GM18519 (cell line): ENCODE results near the gene SCART1.
"Not testable (repeated sequence)": the region's sequence is repeated elsewhere in the genome, so short reads cannot be mapped to it uniquely, and the experiment has no call there.

Source experiments
- ATAC-seq: cut with Tn5 transposase; IDR thresholded peaks from one replicate; pipeline ENCODE4 v1.9.1; 2021; ENCODE audit warnings: mild to moderate bottlenecking, moderate library complexity; ENCODE audit not compliant: unreplicated experiment, low FRiP score

The SCART1 gene

DNA sequence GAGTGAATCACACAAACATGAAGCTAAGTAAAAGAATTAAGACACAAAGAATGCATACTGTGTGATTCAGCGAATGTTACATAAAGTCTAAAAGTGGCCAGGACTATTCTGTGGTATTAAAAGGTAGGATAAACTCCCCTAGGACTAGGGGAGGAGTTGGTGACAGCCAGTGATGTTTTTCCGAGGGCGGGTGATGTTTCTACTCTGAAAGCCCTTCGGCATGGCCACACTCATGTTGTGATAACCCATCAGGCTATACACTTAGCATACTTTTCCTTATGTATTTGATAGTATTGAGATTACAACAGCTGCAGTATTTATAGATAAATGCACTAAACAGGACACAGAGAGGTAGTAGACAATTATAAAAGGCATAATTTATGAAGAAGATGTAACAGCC lies 57.7 kb downstream of the SCART1 start:
- no peak for ATAC-seq

DNA sequence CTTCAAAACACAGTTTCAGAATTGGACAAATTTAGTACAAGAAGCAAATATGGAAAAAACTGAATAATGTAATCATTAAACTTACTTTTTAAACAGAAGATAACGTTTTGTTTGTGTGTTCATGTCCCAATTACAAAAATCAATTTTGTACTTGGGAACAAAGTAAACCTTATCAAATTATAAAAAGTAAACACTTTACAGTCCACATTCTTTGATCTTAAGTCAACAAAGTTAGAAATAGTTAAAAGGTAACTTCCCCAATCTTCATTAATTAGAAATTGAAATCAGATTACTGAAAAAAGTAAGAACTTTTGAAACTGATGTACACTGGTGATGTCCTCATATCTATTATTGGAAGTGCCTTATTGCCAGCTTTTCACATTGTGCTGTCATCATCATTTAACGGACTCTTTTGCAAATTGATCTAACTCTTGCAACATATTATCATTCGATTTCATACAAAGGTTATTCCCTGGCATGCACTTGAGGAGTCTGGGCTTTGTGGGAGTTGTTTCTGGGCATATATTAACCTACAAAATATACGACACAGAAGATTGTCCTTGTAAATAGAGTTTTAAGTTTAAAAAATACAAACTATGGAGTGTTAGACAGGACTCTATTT lies 58.3 kb downstream of the SCART1 start:
- ATAC-seq, result no peak

GRCh38 chr10:133515471-133515870 lies 61.7 kb downstream of the SCART1 start:
- ATAC-seq, result no peak

DNA sequence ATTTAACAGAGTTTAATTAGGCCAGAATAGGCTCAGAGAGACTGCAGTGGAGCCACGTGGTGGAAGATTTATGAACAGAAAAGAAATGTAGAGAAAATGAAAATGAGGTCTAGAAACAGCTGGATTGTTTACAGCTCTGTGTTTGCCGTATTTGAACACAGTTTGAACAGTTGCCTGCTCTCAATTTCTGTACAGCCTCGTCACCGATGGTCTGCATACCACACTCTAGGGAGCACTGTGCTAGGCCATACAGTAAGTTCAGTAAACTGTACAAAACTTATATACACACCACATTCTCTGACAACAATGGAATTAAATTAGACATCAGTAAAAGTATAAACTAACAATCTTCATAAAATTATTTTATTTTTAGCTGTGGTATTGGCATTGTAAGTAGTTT lies 62.3 kb downstream of the SCART1 start:
- ATAC-seq, result no peak

GRCh38 chr10:133518517-133518916 lies 64.8 kb downstream of the SCART1 start:
- ATAC-seq, result not testable (repeated sequence)
